SU-DHL-6 (cell line): ENCODE results near the gene SLC2A4RG.

ENCODE experiments used
- H2AFZ ChIP-seq: fragments of 200-600 bp; sonication (generic); 2 replicates; pipeline ENCODE4 v1.6.1; 2014; ENCODE audit warnings: low read depth, mild to moderate bottlenecking, moderate library complexity, mixed read lengths, antibody characterized with exemption, low read length; ENCODE audit not compliant: severe bottlenecking
- H3F3A ChIP-seq: fragments of 200-600 bp; shearing (Covaris generic); 2 replicates; pipeline ENCODE4 v1.6.0; 2016; ENCODE audit warnings: antibody characterized with exemption, mild to moderate bottlenecking; ENCODE audit not compliant: insufficient read depth
- H3K27ac ChIP-seq: fragments of 200-600 bp; sonication (generic); 2 replicates; pipeline ENCODE4 v1.5.1; 2016; ENCODE audit warnings: low read depth, mild to moderate bottlenecking, low read length, moderate library complexity, mixed read lengths
- H3K27me3 ChIP-seq: fragments of 200-600 bp; sonication (generic), shearing (Covaris generic); 2 replicates; pipeline ENCODE4 v1.6.0; 2014; ENCODE audit warnings: mild to moderate bottlenecking, low read length
- H3K36me3 ChIP-seq: fragments of 200-600 bp; sonication (generic); 2 replicates; pipeline ENCODE4 v1.6.1; 2014; ENCODE audit warnings: mild to moderate bottlenecking, low read length, mixed read lengths
- H3K4me2 ChIP-seq: fragments of 300-600, 200-600 bp; shearing (Covaris generic), sonication (generic); 2 replicates; pipeline ENCODE4 v1.6.0; 2014; ENCODE audit warnings: low read length, low read depth, mild to moderate bottlenecking; ENCODE audit not compliant: poor library complexity, severe bottlenecking
- H3K4me3 ChIP-seq: fragments of 200-600 bp; sonication (generic); 2 replicates; pipeline ENCODE4 v1.5.1; 2014; ENCODE audit warnings: antibody characterized with exemption, low read length, mild to moderate bottlenecking, mixed read lengths; ENCODE audit not compliant: insufficient read depth, poor library complexity, severe bottlenecking
- H3K79me2 ChIP-seq: fragments of 200-600 bp; sonication (generic); 2 replicates; pipeline ENCODE4 v1.6.1; 2014; ENCODE audit warnings: mild to moderate bottlenecking, low read length, moderate library complexity; ENCODE audit not compliant: insufficient read depth
- H3K9ac ChIP-seq: fragments of 200-600 bp; sonication (generic); 2 replicates; pipeline ENCODE4 v1.7.0; 2014; ENCODE audit warnings: mild to moderate bottlenecking, low read length
- H3K9me2 ChIP-seq: fragments of 200-600 bp; sonication (generic); replicated peaks from 2 replicates; pipeline ENCODE4 v1.6.1; 2014; ENCODE audit warnings: low read length; ENCODE audit not compliant: insufficient read depth
- H3K9me3 ChIP-seq: fragments of 200-600 bp; sonication (generic); 2 replicates; pipeline ENCODE4 v1.6.1; 2014; ENCODE audit warnings: low read length, mixed read lengths; ENCODE audit not compliant: insufficient read depth
- H4K20me1 ChIP-seq: fragments of 200-600 bp; sonication (generic); 2 replicates; pipeline ENCODE4 v1.6.1; 2014; ENCODE audit warnings: low read depth, mild to moderate bottlenecking, antibody characterized with exemption, low read length, moderate library complexity, mixed read lengths
- EZH2phosphoT487 ChIP-seq: fragments of 200-600 bp; sonication (generic), shearing (Covaris generic); conservative IDR thresholded peaks from 2 replicates; pipeline ENCODE4 v1.6.1; 2018; ENCODE audit warnings: mild to moderate bottlenecking, antibody characterized with exemption, low read length, moderate library complexity, mixed read lengths
- TF ChIP-seq, protein P1 (sequence below): fragments of 200-600 bp; sonication (generic); IDR thresholded peaks from one replicate; pipeline ENCODE4 v1.5.1; 2017; ENCODE audit warnings: antibody characterized with exemption, mild to moderate bottlenecking, low read length, moderate library complexity; ENCODE audit not compliant: insufficient read depth, poor library complexity, severe bottlenecking

SLC2A4RG gene

DNA sequence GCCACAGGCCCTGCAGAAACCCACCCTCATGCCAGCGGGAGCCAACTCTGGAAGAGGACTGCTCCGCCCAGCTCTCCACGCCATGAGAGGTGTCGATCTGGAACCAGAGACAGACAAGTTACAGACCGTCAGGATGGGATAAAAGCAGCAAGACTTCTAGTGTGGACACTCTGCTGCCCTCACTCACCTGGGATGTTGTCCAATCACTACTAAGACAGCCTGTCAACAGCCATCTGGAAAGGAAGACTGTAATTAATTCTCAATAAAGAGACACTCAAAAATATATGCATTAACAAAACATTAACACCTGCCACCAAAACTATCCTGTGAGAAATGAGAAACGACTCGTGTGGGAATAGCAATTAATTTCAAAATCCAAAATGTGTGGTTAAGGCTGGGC, 28.3 kb downstream of the SLC2A4RG start:
- no peaks in the 10 kb centered on the region for H3K9me2 ChIP-seq

DNA sequence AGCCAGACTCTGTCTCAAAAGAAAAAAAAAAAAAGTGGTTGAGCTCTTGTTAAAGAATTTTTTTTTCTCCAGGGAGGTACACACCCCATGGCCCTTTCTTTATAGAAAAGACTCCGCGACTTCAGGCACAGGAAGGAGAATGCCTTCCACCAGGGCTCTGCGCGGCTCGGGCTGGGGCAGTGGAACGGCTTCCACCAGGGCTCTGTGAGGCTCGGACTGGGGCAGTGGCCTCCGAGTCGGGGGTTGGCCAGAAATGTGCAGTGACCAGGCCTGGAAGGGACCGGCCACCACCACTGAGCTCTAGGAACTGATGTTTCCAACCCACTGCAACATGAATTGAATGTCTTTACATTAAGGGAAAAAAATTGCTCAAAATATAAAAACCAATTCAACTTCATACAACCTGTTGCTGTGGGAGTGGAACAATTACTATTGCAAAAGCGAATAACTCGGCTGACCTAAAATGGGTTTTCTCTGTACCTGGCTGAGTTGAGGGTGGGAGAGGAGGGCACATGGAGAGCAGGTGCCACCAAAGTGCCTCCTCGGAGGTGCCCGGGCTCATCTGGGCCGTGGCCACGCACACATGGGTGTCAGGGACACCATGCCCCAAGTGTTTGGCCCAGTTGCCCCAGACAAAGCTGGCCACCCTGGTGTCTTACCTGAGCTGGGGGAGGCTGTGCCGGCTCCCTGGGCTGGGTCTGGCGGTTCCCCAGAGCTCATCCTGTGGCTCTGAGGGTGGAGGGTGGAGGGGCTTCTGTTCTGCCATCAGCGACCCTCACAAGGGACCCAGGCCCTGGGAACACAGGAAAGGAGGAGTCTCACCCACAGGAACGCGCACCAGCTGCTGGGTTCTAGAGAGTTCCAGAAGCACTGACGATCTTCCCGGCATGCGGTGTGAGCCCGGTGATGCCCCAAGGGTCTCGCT, 29.3 kb downstream of the SLC2A4RG start:
- H3F3A ChIP-seq, result no peaks in the 10 kb centered on the region
- no peak for TF ChIP-seq EZH2phosphoT487
- TF ChIP-seq, protein P1, sequence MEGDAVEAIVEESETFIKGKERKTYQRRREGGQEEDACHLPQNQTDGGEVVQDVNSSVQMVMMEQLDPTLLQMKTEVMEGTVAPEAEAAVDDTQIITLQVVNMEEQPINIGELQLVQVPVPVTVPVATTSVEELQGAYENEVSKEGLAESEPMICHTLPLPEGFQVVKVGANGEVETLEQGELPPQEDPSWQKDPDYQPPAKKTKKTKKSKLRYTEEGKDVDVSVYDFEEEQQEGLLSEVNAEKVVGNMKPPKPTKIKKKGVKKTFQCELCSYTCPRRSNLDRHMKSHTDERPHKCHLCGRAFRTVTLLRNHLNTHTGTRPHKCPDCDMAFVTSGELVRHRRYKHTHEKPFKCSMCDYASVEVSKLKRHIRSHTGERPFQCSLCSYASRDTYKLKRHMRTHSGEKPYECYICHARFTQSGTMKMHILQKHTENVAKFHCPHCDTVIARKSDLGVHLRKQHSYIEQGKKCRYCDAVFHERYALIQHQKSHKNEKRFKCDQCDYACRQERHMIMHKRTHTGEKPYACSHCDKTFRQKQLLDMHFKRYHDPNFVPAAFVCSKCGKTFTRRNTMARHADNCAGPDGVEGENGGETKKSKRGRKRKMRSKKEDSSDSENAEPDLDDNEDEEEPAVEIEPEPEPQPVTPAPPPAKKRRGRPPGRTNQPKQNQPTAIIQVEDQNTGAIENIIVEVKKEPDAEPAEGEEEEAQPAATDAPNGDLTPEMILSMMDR, result no peak
- no peaks in the 10 kb centered on the region for H4K20me1 ChIP-seq
- H3K27me3 ChIP-seq, result no peaks in the 10 kb centered on the region
- no peaks in the 10 kb centered on the region for H3K79me2 ChIP-seq
- no peak overlapping the region for H3K4me2 ChIP-seq
- no peaks in the 10 kb centered on the region for H3K36me3 ChIP-seq
- H3K9ac ChIP-seq, result no peak overlapping the region
- no peaks in the 10 kb centered on the region for H3K9me3 ChIP-seq
- no peak overlapping the region for H3K4me3 ChIP-seq
- H2AFZ ChIP-seq, result no peak overlapping the region
- H3K27ac ChIP-seq, result no peak overlapping the region
- no peaks in the 10 kb centered on the region for H3K9me2 ChIP-seq

More for the DNA sequence above, 28.3 kb downstream of the SLC2A4RG start:
- H3F3A ChIP-seq, result no peaks in the 10 kb centered on the region
- H3K4me3 ChIP-seq, result no peak overlapping the region
- no peaks in the 10 kb centered on the region for H3K36me3 ChIP-seq
- H3K27ac ChIP-seq, result no peak overlapping the region
- no peaks in the 10 kb centered on the region for H3K27me3 ChIP-seq
- no peak overlapping the region for H3K4me2 ChIP-seq
- H2AFZ ChIP-seq, result no peak overlapping the region
- H4K20me1 ChIP-seq, result no peaks in the 10 kb centered on the region
- no peaks in the 10 kb centered on the region for H3K9me3 ChIP-seq
- H3K9ac ChIP-seq, result no peak overlapping the region
- TF ChIP-seq EZH2phosphoT487, result no peak
- TF ChIP-seq, protein P1, result no peak
- H3K79me2 ChIP-seq, result no peaks in the 10 kb centered on the region

DNA sequence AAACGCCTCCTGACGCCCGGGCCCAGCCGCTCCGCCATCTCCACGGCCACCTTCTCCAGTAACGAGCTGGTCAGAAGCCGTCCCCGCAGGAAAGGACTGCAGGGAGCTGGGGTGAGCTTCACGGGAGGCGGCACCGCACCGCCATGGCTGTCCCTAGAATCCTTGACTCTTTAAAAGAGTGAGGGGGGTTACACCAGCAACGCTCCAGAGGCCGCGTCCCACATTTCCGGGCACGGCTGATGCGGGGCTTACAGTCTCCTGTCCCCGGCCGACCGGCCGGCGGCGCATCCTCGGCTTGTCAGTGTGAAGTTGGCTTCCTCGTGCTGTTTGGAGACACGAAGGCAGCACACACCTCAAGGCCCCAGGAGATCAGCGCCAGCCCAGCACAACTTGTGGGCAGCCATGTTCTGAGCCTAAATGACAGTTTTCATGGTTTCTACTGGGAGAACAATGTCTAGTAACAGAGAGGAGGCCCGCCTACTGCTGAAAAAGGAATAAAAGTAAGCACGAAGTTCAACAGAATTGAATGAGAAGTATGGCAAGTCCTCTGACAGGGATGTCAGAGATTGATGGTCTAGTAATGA, 30.4 kb downstream of the SLC2A4RG start:
- Histone ChIP-seq H3K79me2 (no peaks in the 10 kb centered on the region), H3K4me2 (no peak overlapping the region), H3K4me3 (no peak overlapping the region), H3K9me3 (no peaks in the 10 kb centered on the region), H2AFZ (no peak overlapping the region), H3K9me2 (no peaks in the 10 kb centered on the region), H4K20me1 (no peaks in the 10 kb centered on the region), H3K27me3 (no peaks in the 10 kb centered on the region), H3K36me3 (no peaks in the 10 kb centered on the region), H3K27ac (no peak overlapping the region), H3K9ac (no peak overlapping the region), H3F3A (no peaks in the 10 kb centered on the region)
- no peak for TF ChIP-seq EZH2phosphoT487
- TF ChIP-seq, protein P1, result no peak
